OCI-LY1 (cell line): ENCODE data around the gene ZNF219.

ENCODE experiments used
- H2AFZ ChIP-seq: fragments of 200-600 bp; sonication (generic), shearing (Covaris generic); 2 replicates; pipeline ENCODE4 v1.6.0; 2014; ENCODE audit warnings: antibody characterized with exemption, mild to moderate bottlenecking, low read length
- H3F3A ChIP-seq: fragments of 200-600 bp; sonication (generic), shearing (Covaris generic); 2 replicates; pipeline ENCODE4 v1.6.0; 2014; ENCODE audit warnings: mild to moderate bottlenecking, antibody characterized with exemption, low read length, moderate library complexity; ENCODE audit not compliant: insufficient read depth
- H3K27ac ChIP-seq: fragments of 200-600 bp; sonication (generic); 2 replicates; pipeline ENCODE4 v1.5.1; 2014; ENCODE audit warnings: low read length, mixed run types, mild to moderate bottlenecking, low read depth; ENCODE audit not compliant: poor library complexity, severe bottlenecking
- H3K27me3 ChIP-seq: fragments of 200-600 bp; sonication (generic); 2 replicates; pipeline ENCODE4 v1.6.0; 2014; ENCODE audit warnings: antibody characterized with exemption, mild to moderate bottlenecking, low read length, moderate library complexity; ENCODE audit not compliant: insufficient read depth
- H3K36me3 ChIP-seq: fragments of 200-600 bp; sonication (generic); 2 replicates; pipeline ENCODE4 v1.6.1; 2014; ENCODE audit warnings: mild to moderate bottlenecking, antibody characterized with exemption, low read length, moderate library complexity, mixed read lengths; ENCODE audit not compliant: insufficient read depth
- H3K4me1 ChIP-seq: fragments of 200-600 bp; sonication (generic); 2 replicates; pipeline ENCODE4 v1.5.1; 2014; ENCODE audit warnings: mild to moderate bottlenecking, low read length, moderate library complexity; ENCODE audit not compliant: insufficient read depth, severe bottlenecking
- H3K4me2 ChIP-seq: fragments of 200-600 bp; sonication (generic), shearing (Covaris generic); 2 replicates; pipeline ENCODE4 v1.6.1; 2014; ENCODE audit warnings: low read length
- H3K4me3 ChIP-seq: fragments of 200-600 bp; sonication (generic); 2 replicates; pipeline ENCODE4 v1.5.1; 2014; ENCODE audit warnings: low read length, low read depth, mild to moderate bottlenecking, mixed read lengths; ENCODE audit not compliant: poor library complexity, severe bottlenecking
- H3K79me2 ChIP-seq: fragments of 200-600 bp; shearing (Covaris generic); 2 replicates; pipeline ENCODE4 v1.6.1; 2016; ENCODE audit warnings: mixed run types, low read length, mixed read lengths; ENCODE audit not compliant: insufficient read depth
- H3K9ac ChIP-seq: fragments of 200-600 bp; sonication (generic), shearing (Covaris generic); 2 replicates; pipeline ENCODE4 v1.6.1; 2014; ENCODE audit warnings: mild to moderate bottlenecking, low read length, mixed read lengths
- H3K9me2 ChIP-seq: fragments of 200-600 bp; sonication (generic), shearing (Covaris generic); 2 replicates; pipeline ENCODE4 v1.6.1; 2014; ENCODE audit warnings: low read depth, mild to moderate bottlenecking, low read length, mixed read lengths
- H3K9me3 ChIP-seq: fragments of 200-600 bp; shearing (Covaris generic); 2 replicates; pipeline ENCODE4 v1.6.1; 2014; ENCODE audit warnings: low read length, mixed read lengths
- H4K20me1 ChIP-seq: fragments of 200-600 bp; sonication (generic), shearing (Covaris generic); 2 replicates; pipeline ENCODE4 v1.6.0; 2016; ENCODE audit warnings: mild to moderate bottlenecking, low read length; ENCODE audit not compliant: insufficient read depth
- EZH2 ChIP-seq: fragments of 200-600 bp; sonication (generic), shearing (Covaris generic); IDR thresholded peaks from 2 replicates; pipeline ENCODE4 v1.8.0; 2017; ENCODE audit warnings: borderline replicate concordance, mixed run types, mild to moderate bottlenecking, antibody characterized with exemption, low read length, moderate library complexity, mixed read lengths
- TF ChIP-seq, protein P1 (sequence below): fragments of 200-600 bp; sonication (generic), shearing (Covaris generic); IDR thresholded peaks from 2 replicates; pipeline ENCODE4 v1.5.1; 2017; ENCODE audit warnings: mild to moderate bottlenecking, antibody characterized with exemption, low read length, moderate library complexity, mixed read lengths

The ZNF219 gene

GRCh38 chr14:21078287-21078686 lies 20.2 kb downstream of the ZNF219 start:
- no peak overlapping the region for H3K27ac ChIP-seq
- H4K20me1 ChIP-seq, result no peaks in the 10 kb centered on the region
- TF ChIP-seq EZH2, result no peak
- no peak overlapping the region for H3K4me3 ChIP-seq
- no peaks in the 10 kb centered on the region for H3K9me2 ChIP-seq
- H3K9ac ChIP-seq, result no peak overlapping the region
- no peaks in the 10 kb centered on the region for H3K36me3 ChIP-seq
- no peak overlapping the region for H2AFZ ChIP-seq
- H3K4me1 ChIP-seq, result no peaks in the 10 kb centered on the region
- no peaks in the 10 kb centered on the region for H3K79me2 ChIP-seq
- H3F3A ChIP-seq, result no peaks in the 10 kb centered on the region
- no peaks in the 10 kb centered on the region for H3K9me3 ChIP-seq
- no peak overlapping the region for H3K4me2 ChIP-seq
- peaks cover 9% of the 10 kb centered on the region; the same call in 1 of the 2 replicates for H3K27me3 ChIP-seq

DNA sequence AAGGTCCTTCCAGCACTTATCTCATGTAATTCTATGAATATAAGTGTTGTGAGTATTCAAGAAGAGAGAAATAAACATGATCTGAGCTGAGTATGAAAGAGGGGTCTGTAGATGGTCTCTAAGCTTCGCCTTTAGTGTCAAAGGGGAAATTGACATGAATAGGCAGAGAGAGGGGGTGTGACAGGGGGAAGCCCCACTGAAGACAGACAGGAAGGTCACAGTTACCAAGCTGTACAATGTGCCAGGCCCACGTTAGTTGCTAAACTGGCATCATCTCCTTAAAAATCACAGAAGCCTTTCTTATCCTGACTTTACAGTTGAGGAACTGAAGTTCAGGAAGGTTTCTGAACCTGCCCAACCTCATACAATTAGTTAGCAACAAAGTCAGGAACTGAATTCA lies 20.8 kb downstream of the ZNF219 start:
- H3K79me2 ChIP-seq, result no peaks in the 10 kb centered on the region
- no peak overlapping the region for H2AFZ ChIP-seq
- no peak overlapping the region for H3K4me3 ChIP-seq
- H4K20me1 ChIP-seq, result no peaks in the 10 kb centered on the region
- no peak overlapping the region for H3K9ac ChIP-seq
- peaks cover 6% of the 10 kb centered on the region; the same call in 1 of the 2 replicates for H3K27me3 ChIP-seq
- TF ChIP-seq, protein P1, sequence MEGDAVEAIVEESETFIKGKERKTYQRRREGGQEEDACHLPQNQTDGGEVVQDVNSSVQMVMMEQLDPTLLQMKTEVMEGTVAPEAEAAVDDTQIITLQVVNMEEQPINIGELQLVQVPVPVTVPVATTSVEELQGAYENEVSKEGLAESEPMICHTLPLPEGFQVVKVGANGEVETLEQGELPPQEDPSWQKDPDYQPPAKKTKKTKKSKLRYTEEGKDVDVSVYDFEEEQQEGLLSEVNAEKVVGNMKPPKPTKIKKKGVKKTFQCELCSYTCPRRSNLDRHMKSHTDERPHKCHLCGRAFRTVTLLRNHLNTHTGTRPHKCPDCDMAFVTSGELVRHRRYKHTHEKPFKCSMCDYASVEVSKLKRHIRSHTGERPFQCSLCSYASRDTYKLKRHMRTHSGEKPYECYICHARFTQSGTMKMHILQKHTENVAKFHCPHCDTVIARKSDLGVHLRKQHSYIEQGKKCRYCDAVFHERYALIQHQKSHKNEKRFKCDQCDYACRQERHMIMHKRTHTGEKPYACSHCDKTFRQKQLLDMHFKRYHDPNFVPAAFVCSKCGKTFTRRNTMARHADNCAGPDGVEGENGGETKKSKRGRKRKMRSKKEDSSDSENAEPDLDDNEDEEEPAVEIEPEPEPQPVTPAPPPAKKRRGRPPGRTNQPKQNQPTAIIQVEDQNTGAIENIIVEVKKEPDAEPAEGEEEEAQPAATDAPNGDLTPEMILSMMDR, result no peak
- TF ChIP-seq EZH2, result no peak
- H3K9me2 ChIP-seq, result no peaks in the 10 kb centered on the region
- H3K4me2 ChIP-seq, result no peak overlapping the region
- H3K9me3 ChIP-seq, result no peaks in the 10 kb centered on the region
- H3F3A ChIP-seq, result no peaks in the 10 kb centered on the region
- no peaks in the 10 kb centered on the region for H3K36me3 ChIP-seq
- no peaks in the 10 kb centered on the region for H3K4me1 ChIP-seq
- H3K27ac ChIP-seq, result no peak overlapping the region

DNA sequence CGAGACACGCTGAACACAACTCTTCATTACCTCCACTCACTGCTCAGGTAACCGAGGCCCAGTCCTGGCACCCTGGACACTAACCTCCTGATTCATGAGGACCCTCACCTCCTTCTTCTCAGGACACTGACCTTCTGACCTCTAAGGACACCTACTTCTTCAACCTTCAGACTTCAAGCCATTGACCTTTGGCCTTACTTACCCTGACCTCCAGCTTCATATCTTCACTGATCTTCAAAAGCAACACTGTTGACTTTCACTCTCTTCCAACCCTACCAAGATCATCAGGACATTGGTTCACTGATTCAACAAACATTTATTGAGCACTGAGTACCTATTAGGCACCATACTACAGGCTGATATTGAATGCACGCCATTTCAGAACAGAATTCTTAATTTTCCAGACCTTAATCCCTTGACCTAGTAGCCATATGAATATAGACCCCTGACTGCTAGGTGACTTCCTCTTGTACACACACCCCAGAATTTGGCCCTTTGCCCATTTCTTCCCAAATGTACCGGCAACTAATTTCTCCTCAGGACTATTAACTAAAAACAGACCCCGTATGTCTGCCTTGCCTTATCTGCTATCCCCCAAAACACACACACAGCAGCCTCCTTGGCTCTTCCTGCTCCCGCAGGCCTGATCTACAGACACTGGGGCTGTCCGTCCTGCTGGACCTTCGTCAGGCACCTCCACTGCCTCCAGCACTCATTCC lies 22.6 kb downstream of the ZNF219 start:
- Histone ChIP-seq H3K36me3 (no peaks in the 10 kb centered on the region), H4K20me1 (no peaks in the 10 kb centered on the region)

More for the DNA sequence above, 22.6 kb downstream of the ZNF219 start:
- no peak overlapping the region for H3K4me3 ChIP-seq
- H3K4me1 ChIP-seq, result peaks cover 10% of the 10 kb centered on the region
- H3K9me3 ChIP-seq, result no peaks in the 10 kb centered on the region
- H2AFZ ChIP-seq, result no peak overlapping the region
- no peaks in the 10 kb centered on the region for H3F3A ChIP-seq
- H3K27me3 ChIP-seq, result no peaks in the 10 kb centered on the region
- TF ChIP-seq EZH2, result no peak
- TF ChIP-seq, protein P1, result no peak
- H3K9me2 ChIP-seq, result no peaks in the 10 kb centered on the region
- no peak overlapping the region for H3K27ac ChIP-seq
- no peak overlapping the region for H3K4me2 ChIP-seq
- no peaks in the 10 kb centered on the region for H3K79me2 ChIP-seq
- H3K9ac ChIP-seq, result no peak overlapping the region
